Prostate gland (tissue), 2 donors: ENCODE data around the gene CORO2B. TPM values are rescaled to one million over a fixed set of nuclear protein-coding genes. Genes with fewer than 3 reads are reported as not detected.

Experiments
- DNase-seq: peaks from one replicate; pipeline ENCODE4 v3.0.0-alpha.2; 2019; ENCODE audit warnings: low spot score
- H3K27ac ChIP-seq, 2 donors: fragments of 200-600 bp; sonication (generic); 2 replicates each; pipeline ENCODE4 v1.5.1; 2017 to 2019
- H3K27me3 ChIP-seq: fragments of 200-600 bp; sonication (generic); replicated peaks from 2 replicates; pipeline ENCODE4 v1.5.1; 2019; ENCODE audit not compliant: insufficient read depth
- H3K36me3 ChIP-seq, 2 donors: fragments of 200-600 bp; sonication (generic); 1 replicate in 1 of 2; 2 replicates in 1 of 2; pipeline versions ENCODE4 v1.5.1 to v1.8.1; 2017 to 2019
- H3K4me1 ChIP-seq: fragments of 200-600 bp; sonication (generic); replicated peaks from 2 replicates; pipeline ENCODE4 v1.5.1; 2019
- H3K4me3 ChIP-seq, 2 donors: fragments of 200-600 bp; sonication (generic); 2 replicates each; pipeline ENCODE4 v1.5.1; 2017 to 2019
- H3K9me3 ChIP-seq: fragments of 200-600 bp; sonication (generic); 2 replicates; pipeline ENCODE4 v1.5.1; 2017
- POLR2A ChIP-seq: fragments of 450-650 bp; IDR thresholded peaks from one replicate; pipeline ENCODE4 v1.6.1; 2016; ENCODE audit warnings: antibody characterized with exemption, mild to moderate bottlenecking
- POLR2AphosphoS5 ChIP-seq: sonication (generic); formaldehyde crosslinking; IDR thresholded peaks from one replicate; pipeline ENCODE4 v1.6.1; 2017; ENCODE audit warnings: antibody characterized with exemption
- WGBS: methylation state at CpG from one replicate; pipeline ENCODE4 v1.1.5; 2018; 5-methylcytosine and 5-hydroxymethylcytosine counted together
- intact Hi-C: fragments of 100-400 bp; cut with DNase I; formaldehyde crosslinking; loops from one replicate; pipeline ENCODE4 v1.14.2; 2022
- total RNA-seq, 2 donors: library from RNA; depleted of rRNA; stranded (reverse); fragments of >200 nt; gene quantifications; one replicate each; pipeline ENCODE4 v1.1.0, GENCODE V29; 2016
- TF ChIP-seq, protein P1 (sequence below), 4 experiments: fragments of 200-600 bp in 2 of 4; fragments of 450-650 bp in 2 of 4; sonication (generic) in 2 of 4; IDR thresholded peaks; 1 replicate in 3 of 4; 2 replicates in 1 of 4; pipeline ENCODE4 v1.5.1; 2016 to 2019; ENCODE audit warnings: antibody characterized with exemption in 4 of 4, mild to moderate bottlenecking in 2 of 4, moderate library complexity in 2 of 4

The CORO2B gene
- total RNA-seq, 2 donors from 2014 or later, result 0.50 to 1.4 TPM

DNA sequence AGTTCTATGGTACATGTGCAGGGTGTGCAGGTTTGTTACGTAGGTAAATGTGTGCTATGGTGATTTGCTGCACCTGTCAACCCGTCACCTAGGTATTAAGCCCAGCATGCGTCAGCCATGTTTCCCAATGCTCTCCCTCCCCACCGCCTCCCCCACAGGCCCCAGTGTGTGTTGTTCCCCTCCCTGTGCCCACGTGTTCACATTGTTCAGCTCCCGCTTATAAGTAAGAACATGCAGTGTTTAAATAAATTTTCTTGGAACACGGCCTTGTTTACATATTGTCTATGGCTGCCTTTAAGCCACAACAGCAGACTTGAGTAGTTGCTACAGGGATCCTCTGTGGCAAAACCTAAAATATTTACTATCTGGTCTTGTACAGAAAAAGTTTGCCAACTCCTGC is 41.3 kb upstream of the CORO2B start:
- no peak overlapping the region for H3K27ac ChIP-seq
- H3K36me3 ChIP-seq, result no peaks in the 10 kb centered on the region
- H3K9me3 ChIP-seq, result no peaks in the 10 kb centered on the region
- H3K4me3 ChIP-seq, result no peak overlapping the region
- no peak for DNase-seq
- H3K4me1 ChIP-seq, result no peaks in the 10 kb centered on the region
- intact Hi-C loops, result no loop called here
- H3K27me3 ChIP-seq, result no peaks in the 10 kb centered on the region
- WGBS, result 41% methylated on average over 7 of the region's 7 CpGs
- TF ChIP-seq POLR2AphosphoS5, result no peak
- TF ChIP-seq, protein P1, sequence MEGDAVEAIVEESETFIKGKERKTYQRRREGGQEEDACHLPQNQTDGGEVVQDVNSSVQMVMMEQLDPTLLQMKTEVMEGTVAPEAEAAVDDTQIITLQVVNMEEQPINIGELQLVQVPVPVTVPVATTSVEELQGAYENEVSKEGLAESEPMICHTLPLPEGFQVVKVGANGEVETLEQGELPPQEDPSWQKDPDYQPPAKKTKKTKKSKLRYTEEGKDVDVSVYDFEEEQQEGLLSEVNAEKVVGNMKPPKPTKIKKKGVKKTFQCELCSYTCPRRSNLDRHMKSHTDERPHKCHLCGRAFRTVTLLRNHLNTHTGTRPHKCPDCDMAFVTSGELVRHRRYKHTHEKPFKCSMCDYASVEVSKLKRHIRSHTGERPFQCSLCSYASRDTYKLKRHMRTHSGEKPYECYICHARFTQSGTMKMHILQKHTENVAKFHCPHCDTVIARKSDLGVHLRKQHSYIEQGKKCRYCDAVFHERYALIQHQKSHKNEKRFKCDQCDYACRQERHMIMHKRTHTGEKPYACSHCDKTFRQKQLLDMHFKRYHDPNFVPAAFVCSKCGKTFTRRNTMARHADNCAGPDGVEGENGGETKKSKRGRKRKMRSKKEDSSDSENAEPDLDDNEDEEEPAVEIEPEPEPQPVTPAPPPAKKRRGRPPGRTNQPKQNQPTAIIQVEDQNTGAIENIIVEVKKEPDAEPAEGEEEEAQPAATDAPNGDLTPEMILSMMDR (IDR thresholded peaks at IDR 0.05), result no peak
- TF ChIP-seq POLR2A, result no peak

DNA sequence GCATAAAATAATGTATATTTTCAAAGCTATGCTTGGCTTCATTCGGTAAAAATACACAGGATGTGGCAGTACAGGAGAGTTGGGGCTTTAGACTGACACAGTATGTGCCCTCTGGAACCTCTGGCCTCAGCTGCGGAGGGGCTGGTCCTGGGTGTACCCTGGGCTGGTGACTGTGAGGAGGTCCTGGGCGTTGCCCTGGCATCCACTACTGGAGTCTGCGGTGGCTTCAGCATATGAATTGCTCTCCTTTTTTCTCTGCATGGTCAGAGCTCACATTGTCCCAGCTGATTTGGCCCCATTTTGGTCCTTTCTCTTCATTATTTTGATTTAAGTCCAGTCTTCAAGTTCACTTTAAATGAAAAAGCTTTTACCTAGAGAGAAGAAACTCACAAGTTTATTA is 40.5 kb upstream of the CORO2B start:
- intact Hi-C loops, result no loop called here

DNA sequence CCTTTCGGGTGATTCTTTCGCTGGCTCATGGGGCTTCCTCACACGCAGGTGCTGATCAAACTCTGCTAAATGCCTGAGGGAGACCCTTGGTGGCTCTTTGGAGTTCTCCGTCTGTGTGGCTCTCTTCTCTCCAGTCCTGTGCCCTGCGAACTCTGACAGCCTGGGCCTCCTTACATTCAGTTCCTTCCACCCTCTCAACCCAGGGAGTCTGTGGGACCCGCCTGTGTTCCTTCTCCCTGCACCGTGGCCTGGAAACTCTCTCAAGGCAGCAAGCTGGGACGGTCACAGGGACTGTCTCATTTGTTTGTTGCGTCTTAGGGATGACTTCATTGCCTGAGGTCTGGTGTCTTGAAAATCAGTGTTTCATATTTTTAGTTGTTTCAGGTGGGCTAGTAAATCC is 37.0 kb upstream of the CORO2B start:
- no peaks in the 10 kb centered on the region for H3K4me1 ChIP-seq
- no peak overlapping the region for H3K27ac ChIP-seq
- TF ChIP-seq, protein P1 (IDR thresholded peaks at IDR 0.05), result no peak
- TF ChIP-seq POLR2A (no peak), POLR2AphosphoS5 (no peak)
- H3K36me3 ChIP-seq, result no peaks in the 10 kb centered on the region
- no peak for DNase-seq
- H3K9me3 ChIP-seq, result no peaks in the 10 kb centered on the region
- H3K4me3 ChIP-seq, result no peak overlapping the region
- no peaks in the 10 kb centered on the region for H3K27me3 ChIP-seq
- intact Hi-C loops, result no loop called here
- WGBS, result 90% methylated on average over 9 of the region's 9 CpGs

More for the DNA sequence above, 40.5 kb upstream of the CORO2B start:
- TF ChIP-seq POLR2AphosphoS5 (no peak), POLR2A (no peak)
- TF ChIP-seq, protein P1 (IDR thresholded peaks at IDR 0.05), result no peak
- no peak overlapping the region for H3K27ac ChIP-seq
- no peaks in the 10 kb centered on the region for H3K4me1 ChIP-seq
- WGBS, result 90% methylated on average over 4 of the region's 4 CpGs
- no peak for DNase-seq
- no peak overlapping the region for H3K4me3 ChIP-seq
- no peaks in the 10 kb centered on the region for H3K9me3 ChIP-seq
- H3K27me3 ChIP-seq, result no peaks in the 10 kb centered on the region
- no peaks in the 10 kb centered on the region for H3K36me3 ChIP-seq

DNA sequence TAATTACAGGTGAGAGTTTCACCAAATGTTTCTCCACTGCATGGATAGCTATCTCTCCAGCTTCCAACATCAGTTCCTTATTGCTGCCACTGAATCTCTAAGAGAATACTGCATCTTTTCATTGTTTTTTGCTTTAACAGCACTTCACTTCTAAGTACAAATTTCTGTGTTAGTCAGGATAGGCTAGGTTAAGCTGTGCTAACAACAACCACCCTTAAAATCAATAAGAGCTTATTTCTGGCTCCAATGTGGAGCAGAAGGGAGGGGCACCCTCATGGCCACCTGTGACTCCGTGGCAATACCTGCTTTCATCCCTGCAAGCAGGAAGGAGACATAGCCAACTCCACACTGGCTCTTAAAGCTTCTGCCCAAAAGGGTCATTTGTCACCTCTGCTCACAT is 36.4 kb upstream of the CORO2B start:
- Histone ChIP-seq H3K4me1 (no peaks in the 10 kb centered on the region), H3K27me3 (no peaks in the 10 kb centered on the region), H3K9me3 (no peaks in the 10 kb centered on the region), H3K4me3 (no peak overlapping the region), H3K36me3 (no peaks in the 10 kb centered on the region), H3K27ac (no peak overlapping the region)
- intact Hi-C loops, result no loop called here
- TF ChIP-seq, protein P1 (IDR thresholded peaks at IDR 0.05), result no peak
- no peak for TF ChIP-seq POLR2AphosphoS5
- TF ChIP-seq POLR2A, result no peak
- DNase-seq, result no peak
- WGBS, result 81% methylated on average over 1 of the region's 1 CpG

DNA sequence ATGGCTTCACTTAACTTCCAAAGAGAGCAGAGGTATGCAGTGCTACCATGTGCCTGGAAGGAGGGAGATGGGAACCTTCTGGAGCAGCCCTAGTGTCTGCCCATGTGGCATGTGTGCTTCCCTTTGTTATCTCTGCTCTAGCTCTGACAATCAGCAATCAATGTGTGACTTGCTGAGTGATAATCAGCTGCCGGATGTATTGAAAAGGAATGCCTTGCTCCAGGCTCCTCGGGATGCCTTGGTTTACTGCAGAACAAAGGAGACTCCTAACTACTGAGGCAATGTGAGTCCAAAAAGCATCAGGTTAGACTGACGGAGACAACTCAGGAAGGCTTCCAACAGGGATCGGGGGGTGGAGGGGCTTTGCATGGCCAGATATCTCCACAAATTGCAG is 36.0 kb upstream of the CORO2B start:
- intact Hi-C loops, result no loop called here
- H3K4me1 ChIP-seq, result no peaks in the 10 kb centered on the region
- no peaks in the 10 kb centered on the region for H3K9me3 ChIP-seq
- no peak overlapping the region for H3K27ac ChIP-seq
- DNase-seq, result no peak
- no peak for TF ChIP-seq POLR2A
- TF ChIP-seq POLR2AphosphoS5, result no peak
- TF ChIP-seq, protein P1 (IDR thresholded peaks at IDR 0.05), result no peak
- WGBS, result 78% methylated on average over 4 of the region's 4 CpGs
- no peaks in the 10 kb centered on the region for H3K27me3 ChIP-seq
- no peak overlapping the region for H3K4me3 ChIP-seq
- no peaks in the 10 kb centered on the region for H3K36me3 ChIP-seq
